HCT116 (cell line): ENCODE results near the gene CNTNAP2. TPM values are rescaled to one million over a fixed set of nuclear protein-coding genes. Genes with fewer than 3 reads are reported as not detected.

Source experiments
- ATAC-seq: fragments of 200-7000 bp; cut with Tn5 transposase; 2 replicates; pipeline ENCODE4 v1.9.1; 2020; ENCODE audit warnings: mild to moderate bottlenecking, moderate library complexity
- BruUV-seq: library from RNA; stranded (reverse); fragments of 400-500 nt; replicated peaks from 2 replicates; lab custom pipeline; 2021; lab: Mats Ljungman, UMichigan
- CTCF ChIA-PET: fragments of 300-600 bp; sonication (Branson Sonifier 250); formaldehyde crosslinking; loops from one replicate; lab custom pipeline; 2021; ENCODE audit warnings: antibody characterized with exemption; lab: Charles Lee
- POLR2A ChIA-PET: fragments of 300-600, 350-600 bp; sonication (Branson Sonifier 250); formaldehyde crosslinking; loops from one replicate; lab custom pipeline; 2021; ENCODE audit warnings: antibody characterized with exemption; lab: Charles Lee
- RAD21 ChIA-PET, 2 experiments: fragments of 300-600 bp; sonication (Branson Sonifier 250); formaldehyde crosslinking; loops; one replicate each; lab custom pipeline; 2023; ENCODE audit warnings: low total read pairs in 2 of 2; ENCODE audit not compliant: uncharacterized antibody in 2 of 2, unreplicated experiment in 2 of 2, low non-redundant PET in 1 of 2; lab: Charles Lee
- DNase-seq: peaks from one replicate; pipeline ENCODE4 v3.0.0-alpha.2; 2010; ENCODE audit warnings: low read depth, low spot score
- H2AFZ ChIP-seq: fragments of 200-600 bp; shearing (Covaris generic), sonication (generic); 2 replicates; pipeline ENCODE4 v1.6.1; 2017; ENCODE audit warnings: low read depth, mixed run types, mixed read lengths, antibody characterized with exemption, low read length; ENCODE audit not compliant: poor library complexity, severe bottlenecking
- H3K27ac ChIP-seq: 2 replicates; pipeline ENCODE4 v1.5.1; 2012; ENCODE audit warnings: low read depth, low read length
- H3K27me3 ChIP-seq: fragments of 200-600 bp; sonication (generic); 2 replicates; pipeline ENCODE4 v1.6.1; 2016; ENCODE audit warnings: mixed run types, low read length, mixed read lengths; ENCODE audit not compliant: insufficient read depth
- H3K36me3 ChIP-seq, 2 experiments: fragments of 200-500 bp in 1 of 2; fragments of 200-600 bp in 1 of 2; sonication (Bioruptor generic) in 1 of 2; sonication (generic) in 1 of 2; 2 replicates each; pipeline versions ENCODE4 v1.5.1 to v1.6.1; 2014 to 2016; ENCODE audit warnings: low read length in 2 of 2, inconsistent platforms in 1 of 2, mixed read lengths in 1 of 2, mixed run types in 1 of 2; ENCODE audit not compliant: insufficient read depth in 2 of 2, control insufficient read depth in 1 of 2
- H3K4me1 ChIP-seq, 2 experiments: fragments of 200-600 bp in 1 of 2; sonication (generic) in 1 of 2; 2 replicates each; pipeline versions ENCODE4 v1.5.1 to v1.6.1; 2012 to 2017; ENCODE audit warnings: low read length in 2 of 2, inconsistent platforms in 1 of 2, mild to moderate bottlenecking in 1 of 2, mixed read lengths in 1 of 2, mixed run types in 1 of 2, moderate library complexity in 1 of 2; ENCODE audit not compliant: insufficient read depth in 2 of 2, control insufficient read depth in 1 of 2
- H3K4me2 ChIP-seq: fragments of 200-600 bp; sonication (generic); 2 replicates; pipeline ENCODE4 v1.6.1; 2017; ENCODE audit warnings: mixed run types, low read length, mixed read lengths
- H3K4me3 ChIP-seq, 2 experiments: fragments of 200-600 bp in 1 of 2; sonication (generic) in 1 of 2; replicated peaks in 1 of 2; 2 replicates each; pipeline ENCODE4 v1.5.1; 2011 to 2016; ENCODE audit warnings: low read length in 2 of 2, control low read depth in 1 of 2, low read depth in 1 of 2, mild to moderate bottlenecking in 1 of 2, mixed read lengths in 1 of 2, mixed run types in 1 of 2
- H3K79me2 ChIP-seq: fragments of 200-600 bp; sonication (generic); 2 replicates; pipeline ENCODE4 v1.6.1; 2017; ENCODE audit warnings: mild to moderate bottlenecking, mixed run types, low read length, moderate library complexity, mixed read lengths; ENCODE audit not compliant: insufficient read depth
- H3K9ac ChIP-seq: fragments of 200-600 bp; sonication (generic); 2 replicates; pipeline ENCODE4 v1.6.1; 2016; ENCODE audit warnings: low read length, mixed read lengths
- H3K9me2 ChIP-seq: fragments of 200-600 bp; sonication (generic), shearing (Covaris generic); 2 replicates; pipeline ENCODE4 v1.6.1; 2017; ENCODE audit warnings: mixed run types, mild to moderate bottlenecking, moderate library complexity; ENCODE audit not compliant: insufficient read depth
- H3K9me3 ChIP-seq, 2 experiments: fragments of 200-500 bp in 1 of 2; fragments of 200-600 bp in 1 of 2; sonication (Bioruptor generic) in 1 of 2; sonication (generic) in 1 of 2; 2 replicates each; pipeline ENCODE4 v1.6.1; 2014 to 2017; ENCODE audit warnings: low read length in 2 of 2, mixed read lengths in 2 of 2, inconsistent platforms in 1 of 2, low read depth in 1 of 2, mild to moderate bottlenecking in 1 of 2, mixed run types in 1 of 2, moderate library complexity in 1 of 2; ENCODE audit not compliant: control insufficient read depth in 1 of 2, insufficient read depth in 1 of 2
- H4K20me1 ChIP-seq: fragments of 200-600 bp; sonication (generic), shearing (Covaris generic); 2 replicates; pipeline ENCODE4 v1.6.1; 2017; ENCODE audit warnings: mixed run types, mild to moderate bottlenecking, moderate library complexity; ENCODE audit not compliant: insufficient read depth
- ATF3 ChIP-seq: IDR thresholded peaks from 2 replicates; pipeline ENCODE4 v1.6.1; 2012
- CBX3 ChIP-seq: IDR thresholded peaks from 2 replicates; pipeline ENCODE4 v1.6.1; 2012; ENCODE audit warnings: low read depth
- CEBPB ChIP-seq: IDR thresholded peaks from 2 replicates; pipeline ENCODE4 v1.6.1; 2012; ENCODE audit warnings: low read depth
- CTCF ChIP-seq, 3 experiments: fragments of 200-600 bp in 1 of 3; sonication (generic) in 1 of 3; IDR thresholded peaks in 2 of 3; conservative IDR thresholded peaks in 1 of 3; 2 replicates each; pipeline ENCODE4 v1.5.1; 2012 to 2017; ENCODE audit warnings: low read depth in 2 of 3, low read length in 2 of 3, antibody characterized with exemption in 1 of 3, borderline replicate concordance in 1 of 3, control low read depth in 1 of 3, mild to moderate bottlenecking in 1 of 3, mixed read lengths in 1 of 3, mixed run types in 1 of 3, moderate library complexity in 1 of 3; ENCODE audit not compliant: insufficient read depth in 1 of 3
- EZH2 ChIP-seq: fragments of 200-600 bp; sonication (generic); IDR thresholded peaks from 2 replicates; pipeline ENCODE4 v1.6.1; 2017; ENCODE audit warnings: antibody characterized with exemption, mixed run types
- EZH2phosphoT487 ChIP-seq: fragments of 200-600 bp; IDR thresholded peaks from 2 replicates; pipeline ENCODE4 v1.6.1; 2018; ENCODE audit warnings: antibody characterized with exemption, borderline replicate concordance
- JUND ChIP-seq: IDR thresholded peaks from 2 replicates; pipeline ENCODE4 v1.6.1; 2012
- MAX ChIP-seq: IDR thresholded peaks from 2 replicates; pipeline ENCODE4 v1.6.1; 2012
- POLR2A ChIP-seq: IDR thresholded peaks from 2 replicates; pipeline ENCODE4 v1.7.0; 2011; ENCODE audit warnings: borderline replicate concordance; ENCODE audit not compliant: insufficient read depth, insufficient read length; ENCODE audit errors: extremely low read depth
- POLR2AphosphoS5 ChIP-seq: IDR thresholded peaks from 2 replicates; pipeline ENCODE4 v1.6.1; 2011; ENCODE audit warnings: mild to moderate bottlenecking, low read depth, low read length, moderate library complexity
- SRF ChIP-seq: IDR thresholded peaks from 2 replicates; pipeline ENCODE4 v1.6.1; 2012; ENCODE audit warnings: low read depth
- TCF7L2 ChIP-seq: IDR thresholded peaks from 2 replicates; pipeline ENCODE4 v1.7.0; 2011; ENCODE audit warnings: borderline replicate concordance, inconsistent platforms; ENCODE audit not compliant: insufficient read depth, insufficient read length; ENCODE audit errors: extremely low read depth
- YY1 ChIP-seq: IDR thresholded peaks from 2 replicates; pipeline ENCODE4 v1.6.1; 2011; ENCODE audit warnings: low read length, low read depth, moderate library complexity, mild to moderate bottlenecking; ENCODE audit not compliant: insufficient replicate concordance; ENCODE audit errors: extremely low read depth
- ZBTB33 ChIP-seq: IDR thresholded peaks from 2 replicates; pipeline ENCODE4 v1.6.1; 2011; ENCODE audit warnings: mild to moderate bottlenecking, low read length, moderate library complexity; ENCODE audit not compliant: insufficient replicate concordance; ENCODE audit errors: extremely low read depth
- ZFX ChIP-seq: fragments of 450-650 bp; IDR thresholded peaks from 2 replicates; pipeline ENCODE4 v1.6.1; 2017
- ZNF274 ChIP-seq: fragments of 200-500 bp; sonication (Bioruptor generic); IDR thresholded peaks from 2 replicates; pipeline ENCODE4 v1.6.1; 2014; ENCODE audit warnings: mild to moderate bottlenecking, low read depth, low read length, inconsistent platforms
- intact Hi-C: fragments of 100-400 bp; cut with micrococcal nuclease; formaldehyde crosslinking; loops from 2 replicates; pipeline ENCODE4 v1.10.0; 2022
- total RNA-seq: library from RNA; stranded (reverse); gene quantifications from one replicate; pipeline ENCODE4 v1.2.1, GENCODE V29; 2021; ENCODE audit not compliant: unreplicated experiment

CNTNAP2 gene
- total RNA-seq, 1 experiment from 2014 or later = 0.37 TPM

GRCh38 chr7:148397056-148397455, 2280.5 kb downstream of the CNTNAP2 start:
- ATAC-seq (no peak), DNase-seq (no peak)
- no peak overlapping the region for H3K27ac ChIP-seq
- H3K4me1 ChIP-seq = no peaks in the 10 kb centered on the region
- H4K20me1 ChIP-seq = no peaks in the 10 kb centered on the region
- intact Hi-C loops = no loop called here
- POLR2A ChIA-PET = no interaction called here
- H3K9me2 ChIP-seq = no peaks in the 10 kb centered on the region
- no peak overlapping the region for H2AFZ ChIP-seq
- CTCF ChIA-PET = no interaction called here
- H3K79me2 ChIP-seq = no peaks in the 10 kb centered on the region
- no peak for TF ChIP-seq MAX
- no peak for TF ChIP-seq CBX3
- TF ChIP-seq EZH2 = no peak
- TF ChIP-seq CTCF (IDR thresholded peaks at IDR 0.05 in 2 of 3, conservative IDR thresholded peaks at IDR 0.05 in 1 of 3; ENCODE audit: borderline replicate concordance in 1 of 3, insufficient read depth in 1 of 3, low read depth in 2 of 3, low read length in 2 of 3) = no peak
- no peak for TF ChIP-seq ATF3
- TF ChIP-seq ZNF274 = no peak
- no peak for TF ChIP-seq POLR2AphosphoS5
- TF ChIP-seq EZH2phosphoT487 = no peak
- no peak for TF ChIP-seq JUND
- TF ChIP-seq YY1 = no peak
- TF ChIP-seq TCF7L2 = no peak
- TF ChIP-seq ZFX = no peak
- TF ChIP-seq CEBPB = no peak
- TF ChIP-seq POLR2A = no peak
- TF ChIP-seq SRF = no peak
- TF ChIP-seq ZBTB33 = no peak
- RAD21 ChIA-PET = no interaction called here
- peaks cover 31% of the 10 kb centered on the region; the same call in 1 of the 2 replicates for H3K27me3 ChIP-seq
- H3K4me2 ChIP-seq = no peak overlapping the region
- H3K36me3 ChIP-seq = no peaks in the 10 kb centered on the region
- no peak overlapping the region for H3K4me3 ChIP-seq
- no peaks in the 10 kb centered on the region for H3K9me3 ChIP-seq
- no peak overlapping the region for H3K9ac ChIP-seq
- no TSS peak for BruUV-seq
